Spleen (tissue), 11 donors: Measurements from ENCODE around the gene COG8. TPM values are rescaled to one million over a fixed set of nuclear protein-coding genes. Genes with fewer than 3 reads are reported as not detected.

Experiments used
- DNase-seq: peaks from one replicate; pipeline ENCODE4 v3.0.0-alpha.2; 2020
- H3K27ac ChIP-seq, 8 donors: fragments of 200-600 bp; sonication (generic) in 7 of 8; 1 replicate in 4 of 8; 2 replicates in 4 of 8; pipeline versions ENCODE4 v1.5.0 to v1.8.0; 2016 to 2021; ENCODE audit warnings: inconsistent platforms in 4 of 8, mild to moderate bottlenecking in 4 of 8, moderate library complexity in 1 of 8
- H3K27me3 ChIP-seq, 7 donors: fragments of 200-600 bp; sonication (generic) in 6 of 7; replicated peaks in 1 of 7; 1 replicate in 4 of 7; 2 replicates in 3 of 7; pipeline versions ENCODE4 v1.5.0 to v1.8.0; 2016 to 2021; ENCODE audit warnings: inconsistent platforms in 3 of 7, mild to moderate bottlenecking in 1 of 7
- H3K36me3 ChIP-seq, 6 donors: fragments of 200-600 bp; sonication (generic) in 5 of 6; 1 replicate in 4 of 6; 2 replicates in 2 of 6; pipeline versions ENCODE4 v1.5.0 to v1.8.0; 2016 to 2021; ENCODE audit warnings: inconsistent platforms in 2 of 6
- H3K4me1 ChIP-seq, 6 donors: fragments of 200-600 bp; sonication (generic) in 5 of 6; 1 replicate in 3 of 6; 2 replicates in 3 of 6; pipeline versions ENCODE4 v1.5.0 to v1.8.0; 2016 to 2021; ENCODE audit warnings: inconsistent platforms in 3 of 6
- H3K4me3 ChIP-seq, 8 donors: fragments of 200-600 bp; sonication (generic) in 7 of 8; 1 replicate in 4 of 8; 2 replicates in 4 of 8; pipeline versions ENCODE4 v1.5.0 to v1.8.0; 2016 to 2021; ENCODE audit warnings: inconsistent platforms in 4 of 8, mild to moderate bottlenecking in 4 of 8, moderate library complexity in 2 of 8
- H3K9me3 ChIP-seq, 8 donors: fragments of 200-600 bp; sonication (generic) in 7 of 8; 1 replicate in 4 of 8; 2 replicates in 4 of 8; pipeline versions ENCODE4 v1.5.0 to v1.8.0; 2016 to 2021; ENCODE audit warnings: inconsistent platforms in 4 of 8
- CTCF ChIP-seq, 11 experiments: fragments of 200-600 bp in 7 of 11; fragments of 450-650 bp in 4 of 11; sonication (generic) in 4 of 11; IDR thresholded peaks in 8 of 11; conservative IDR thresholded peaks in 3 of 11; 1 replicate in 7 of 11; 2 replicates in 4 of 11; pipeline versions ENCODE4 v1.4.0 to v1.8.0; 2016 to 2021; ENCODE audit warnings: antibody characterized with exemption in 11 of 11, inconsistent platforms in 4 of 11, mild to moderate bottlenecking in 1 of 11
- POLR2A ChIP-seq, 3 donors: fragments of 450-650 bp; IDR thresholded peaks; one replicate each; pipeline ENCODE4 v1.5.1; 2017; ENCODE audit warnings: antibody characterized with exemption in 3 of 3, mild to moderate bottlenecking in 1 of 3
- POLR2AphosphoS5 ChIP-seq, 3 donors: sonication (generic); formaldehyde crosslinking; IDR thresholded peaks; one replicate each; pipeline ENCODE4 v1.5.1; 2017; ENCODE audit warnings: antibody characterized with exemption in 3 of 3
- WGBS, 5 donors: extraction: QIAGEN DNeasy Blood & Tissue Kit in 3 of 5; methylation state at CpG; one replicate each; pipeline versions ENCODE4 v1.1.5 to v1.1.7; 2013 to 2018; 5-methylcytosine and 5-hydroxymethylcytosine counted together
- intact Hi-C: fragments of 100-400 bp; cut with DNase I; formaldehyde crosslinking; loops from one replicate; pipeline ENCODE4 v1.15.0; 2023; ENCODE audit warnings: low total_unique reads
- polyA plus RNA-seq, 3 donors: library from polyadenylated mRNA; stranded (reverse); fragments of 200-250 nt; gene quantifications; one replicate each; pipeline ENCODE4 v1.2.1, GENCODE V29; 2013
- total RNA-seq, 7 donors: library from RNA; depleted of rRNA in 3 of 7; stranded (reverse); fragments of >200 nt in 3 of 7; fragmentation: NEBNext Ultra II Directional in 4 of 7; extraction: Animal tissue kit (Norgen Biotek cat#: 25700) in 4 of 7; gene quantifications; one replicate each; pipeline versions ENCODE4 v1.1.0 to v1.2.1, GENCODE V29; 2016 to 2021
- donor health status: healthy with polysubstance abuse.
- donor health status: DM: no; HTN: no; CAD: no; lungs with moderate emphysema.
- donor health status: DM: no; HTN: no; CAD: no.
- donor health status: Bipolar disorder and iron deficiency.
- donor health status: healthy.
- donor health status: DM: no; HTN: no; CAD: no.
- donor health status: DM: yes; HTN: yes; CAD: no.

The COG8 gene
- total and polyA plus RNA-seq, 10 donors, result 13.8 to 54.3 (median 34.5) TPM

GRCh38 chr16:69376393-69377059 is 37.2 kb upstream of the COG8 start:
- WGBS, 5 donors, result 92 to 98% (median 96%) methylated on average over 10 of the region's 10 CpGs
- Histone ChIP-seq H3K36me3 (peaks cover 0 to 86% (median 44%) of the 10 kb centered on the region in 6 donors), H3K4me1 (peaks cover 5 to 55% (median 11%) of the 10 kb centered on the region in 6 donors), H3K27ac (no peak overlapping the region), H3K4me3 (no peak overlapping the region), H3K27me3 (no peaks in the 10 kb centered on the region), H3K9me3 (no peaks in the 10 kb centered on the region)
- intact Hi-C loops, result no loop called here
- no peak for TF ChIP-seq POLR2AphosphoS5 (IDR thresholded peaks at IDR 0.05)
- no peak for DNase-seq

DNA sequence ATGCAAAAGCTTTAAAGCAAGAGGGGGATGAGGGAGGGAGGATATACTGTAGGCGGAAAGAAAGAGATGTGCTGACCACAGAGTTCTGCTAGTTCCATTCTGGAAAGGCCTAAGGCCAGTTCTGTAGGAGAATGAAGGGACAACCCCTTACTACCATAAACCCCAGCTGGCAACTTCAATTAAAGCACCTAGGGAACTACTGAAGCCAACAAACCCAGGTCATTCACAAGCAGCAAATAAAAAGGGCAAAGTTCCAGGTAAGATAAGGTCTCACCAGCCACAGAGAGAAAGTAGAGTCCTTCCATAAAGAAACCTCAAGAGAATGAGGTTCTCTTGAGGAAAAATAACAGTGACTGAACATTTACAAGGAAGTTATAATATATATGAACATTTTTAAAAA is 33.7 kb upstream of the COG8 start:
- TF ChIP-seq CTCF (IDR thresholded peaks at IDR 0.05 in 8 of 11, conservative IDR thresholded peaks at IDR 0.05 in 3 of 11) (no peak), POLR2AphosphoS5 (IDR thresholded peaks at IDR 0.05) (no peak), POLR2A (IDR thresholded peaks at IDR 0.05) (no peak)
- 88 to 100% (median 94%) methylated on average over 1 of the region's 1 CpG for WGBS, 5 donors
- peaks cover 0 to 86% (median 44%) of the 10 kb centered on the region in 6 donors for H3K36me3 ChIP-seq
- H3K9me3 ChIP-seq, result no peaks in the 10 kb centered on the region
- H3K27me3 ChIP-seq, result no peaks in the 10 kb centered on the region
- no peak overlapping the region for H3K4me3 ChIP-seq
- H3K4me1 ChIP-seq, result peaks cover 0 to 44% (median 8%) of the 10 kb centered on the region in 6 donors
- no peak for DNase-seq
- intact Hi-C loops, result no loop called here
- H3K27ac ChIP-seq, result peak overlapping the region in 2 of 8 donors; percentile 6 to 45

DNA sequence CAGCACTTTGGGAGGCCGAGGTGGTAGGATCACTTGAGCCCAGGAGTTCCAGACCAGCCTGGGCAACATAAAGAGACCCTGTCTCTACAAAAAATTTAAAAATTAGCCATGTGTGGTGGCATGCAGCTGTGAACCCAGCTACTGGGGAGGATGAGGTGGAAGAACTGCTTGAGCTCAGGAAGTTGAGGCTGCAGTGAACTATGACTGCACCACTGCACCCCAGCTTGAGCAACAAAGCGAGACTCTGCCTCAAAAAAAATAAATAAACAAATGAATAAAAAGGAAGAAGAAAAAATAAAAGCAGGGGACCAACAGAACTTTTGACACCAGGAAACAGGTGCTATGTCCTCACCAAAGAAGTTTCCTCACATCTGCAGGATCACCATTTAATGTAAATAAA is 32.2 kb upstream of the COG8 start:
- Histone ChIP-seq H3K4me1 (peaks cover 0 to 44% (median 8%) of the 10 kb centered on the region in 6 donors), H3K4me3 (no peak overlapping the region), H3K36me3 (peaks cover 0 to 86% (median 55%) of the 10 kb centered on the region in 6 donors), H3K27me3 (no peaks in the 10 kb centered on the region), H3K9me3 (no peaks in the 10 kb centered on the region), H3K27ac (peak overlapping the region in 4 of 8 donors; percentile 46 to 60 (median 49))
- TF ChIP-seq CTCF (IDR thresholded peaks at IDR 0.05 in 8 of 11, conservative IDR thresholded peaks at IDR 0.05 in 3 of 11) (no peak), POLR2A (IDR thresholded peaks at IDR 0.05) (no peak), POLR2AphosphoS5 (IDR thresholded peaks at IDR 0.05) (peak in 1 of 3 donors; percentile 31)
- WGBS, 5 donors, result 58 to 65% (median 63%) methylated on average over 2 of the region's 2 CpGs
- DNase-seq, result no peak
- intact Hi-C loops, result no loop called here

GRCh38 chr16:69368866-69369265 is 29.5 kb upstream of the COG8 start:
- WGBS, 5 donors, result 90 to 99% (median 96%) methylated on average over 4 of the region's 4 CpGs
- no peak overlapping the region for H3K4me3 ChIP-seq
- no peaks in the 10 kb centered on the region for H3K9me3 ChIP-seq
- peaks cover 4 to 100% (median 77%) of the 10 kb centered on the region in 6 donors for H3K36me3 ChIP-seq
- no peaks in the 10 kb centered on the region for H3K27me3 ChIP-seq
- peaks cover 0 to 41% (median 8%) of the 10 kb centered on the region in 6 donors for H3K4me1 ChIP-seq
- H3K27ac ChIP-seq, result peak overlapping the region in 1 of 8 donors; percentile 60
- intact Hi-C loops, result no loop called here
- DNase-seq, result no peak
- TF ChIP-seq POLR2A (IDR thresholded peaks at IDR 0.05) (no peak), POLR2AphosphoS5 (IDR thresholded peaks at IDR 0.05) (no peak), CTCF (IDR thresholded peaks at IDR 0.05 in 8 of 11, conservative IDR thresholded peaks at IDR 0.05 in 3 of 11) (no peak)
